K562 (cell line): ENCODE results near the gene STOX1.

Experiments used
- BDP1 ChIP-seq: IDR thresholded peaks from 3 replicates; pipeline ENCODE4 v1.6.1; 2011; ENCODE audit not compliant: insufficient read length, insufficient read depth
- ELF2 ChIP-seq: fragments of 250-450 bp; sonication (Bioruptor Pico); IDR thresholded peaks from 2 replicates; pipeline ENCODE4 v1.5.0; 2021; ENCODE audit warnings: mild to moderate bottlenecking
- HNRNPH1 ChIP-seq: fragments of 200-400 bp; formaldehyde crosslinking; optimal IDR thresholded peaks from 2 replicates; pipeline ENCODE3; 2017; ENCODE audit warnings: low read depth, mild to moderate bottlenecking, low read length, moderate library complexity
- NFATC3 ChIP-seq: fragments of 450-650 bp; IDR thresholded peaks from 2 replicates; pipeline ENCODE4 v1.6.1; 2017; ENCODE audit warnings: mild to moderate bottlenecking
- POLR2AphosphoS5 ChIP-seq: IDR thresholded peaks from 2 replicates; pipeline ENCODE4 v1.6.1; 2011; ENCODE audit warnings: mild to moderate bottlenecking, low read depth, low read length, moderate library complexity; ENCODE audit not compliant: control insufficient read depth, insufficient read depth
- TEAD4 ChIP-seq, 2 experiments: sonication (generic) in 1 of 2; formaldehyde crosslinking in 1 of 2; IDR thresholded peaks; 2 replicates each; pipeline versions ENCODE4 v1.6.1 to v1.8.0; 2012 to 2022; ENCODE audit warnings: borderline replicate concordance in 1 of 2, inconsistent platforms in 1 of 2, low read length in 1 of 2, mild to moderate bottlenecking in 1 of 2, missing genetic modification reagents in 1 of 2
- ZNF174 ChIP-seq: fragments of 250-450 bp; sonication (Bioruptor Pico); IDR thresholded peaks from 2 replicates; pipeline ENCODE4 v1.4.0; 2020; ENCODE audit warnings: mild to moderate bottlenecking
- TF ChIP-seq, protein P1 (sequence below), 3 experiments: IDR thresholded peaks in 2 of 3; conservative IDR thresholded peaks in 1 of 3; 2 replicates each; pipeline ENCODE4 v1.5.1; 2011 to 2012; ENCODE audit warnings: low read length in 3 of 3, mild to moderate bottlenecking in 3 of 3, control low read depth in 2 of 3, improper control_type of control experiment in 1 of 3, inconsistent platforms in 1 of 3, low read depth in 1 of 3, mixed read lengths in 1 of 3, moderate library complexity in 1 of 3; ENCODE audit not compliant: insufficient read depth in 2 of 3
- TF ChIP-seq, protein P2 (sequence below): sonication (generic); formaldehyde crosslinking; IDR thresholded peaks from 2 replicates; pipeline ENCODE4 v1.8.0; 2022; ENCODE audit warnings: mild to moderate bottlenecking, missing genetic modification reagents

DNA sequence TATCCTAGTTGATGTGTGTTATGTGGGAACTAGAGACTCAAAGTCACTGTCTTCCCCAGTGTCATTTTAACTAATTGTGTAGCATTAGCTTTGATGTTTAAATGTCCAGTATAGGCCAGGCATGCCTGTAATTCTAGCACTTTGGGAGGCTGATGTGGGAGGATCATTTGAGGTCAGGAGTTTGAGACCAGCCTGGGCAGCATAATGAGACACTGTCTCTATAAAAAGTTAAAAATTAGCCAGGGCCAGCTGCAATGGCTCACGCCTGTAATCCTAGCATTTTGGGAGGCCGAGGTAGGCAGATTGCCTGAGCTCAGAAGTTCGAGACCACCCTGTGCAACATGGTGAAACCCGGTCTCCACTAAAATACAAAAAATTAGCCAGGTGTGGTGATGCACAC, 98.2 kb downstream of the STOX1 start:
- no peak for TF ChIP-seq NFATC3
- no peak for TF ChIP-seq HNRNPH1
- TF ChIP-seq, protein P1, sequence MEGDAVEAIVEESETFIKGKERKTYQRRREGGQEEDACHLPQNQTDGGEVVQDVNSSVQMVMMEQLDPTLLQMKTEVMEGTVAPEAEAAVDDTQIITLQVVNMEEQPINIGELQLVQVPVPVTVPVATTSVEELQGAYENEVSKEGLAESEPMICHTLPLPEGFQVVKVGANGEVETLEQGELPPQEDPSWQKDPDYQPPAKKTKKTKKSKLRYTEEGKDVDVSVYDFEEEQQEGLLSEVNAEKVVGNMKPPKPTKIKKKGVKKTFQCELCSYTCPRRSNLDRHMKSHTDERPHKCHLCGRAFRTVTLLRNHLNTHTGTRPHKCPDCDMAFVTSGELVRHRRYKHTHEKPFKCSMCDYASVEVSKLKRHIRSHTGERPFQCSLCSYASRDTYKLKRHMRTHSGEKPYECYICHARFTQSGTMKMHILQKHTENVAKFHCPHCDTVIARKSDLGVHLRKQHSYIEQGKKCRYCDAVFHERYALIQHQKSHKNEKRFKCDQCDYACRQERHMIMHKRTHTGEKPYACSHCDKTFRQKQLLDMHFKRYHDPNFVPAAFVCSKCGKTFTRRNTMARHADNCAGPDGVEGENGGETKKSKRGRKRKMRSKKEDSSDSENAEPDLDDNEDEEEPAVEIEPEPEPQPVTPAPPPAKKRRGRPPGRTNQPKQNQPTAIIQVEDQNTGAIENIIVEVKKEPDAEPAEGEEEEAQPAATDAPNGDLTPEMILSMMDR (IDR thresholded peaks at IDR 0.05 in 2 of 3, conservative IDR thresholded peaks at IDR 0.05 in 1 of 3; ENCODE audit: insufficient read depth in 2 of 3, low read depth in 1 of 3, low read length in 3 of 3), result no peak
- no peak for TF ChIP-seq ZNF174
- TF ChIP-seq, protein P2, sequence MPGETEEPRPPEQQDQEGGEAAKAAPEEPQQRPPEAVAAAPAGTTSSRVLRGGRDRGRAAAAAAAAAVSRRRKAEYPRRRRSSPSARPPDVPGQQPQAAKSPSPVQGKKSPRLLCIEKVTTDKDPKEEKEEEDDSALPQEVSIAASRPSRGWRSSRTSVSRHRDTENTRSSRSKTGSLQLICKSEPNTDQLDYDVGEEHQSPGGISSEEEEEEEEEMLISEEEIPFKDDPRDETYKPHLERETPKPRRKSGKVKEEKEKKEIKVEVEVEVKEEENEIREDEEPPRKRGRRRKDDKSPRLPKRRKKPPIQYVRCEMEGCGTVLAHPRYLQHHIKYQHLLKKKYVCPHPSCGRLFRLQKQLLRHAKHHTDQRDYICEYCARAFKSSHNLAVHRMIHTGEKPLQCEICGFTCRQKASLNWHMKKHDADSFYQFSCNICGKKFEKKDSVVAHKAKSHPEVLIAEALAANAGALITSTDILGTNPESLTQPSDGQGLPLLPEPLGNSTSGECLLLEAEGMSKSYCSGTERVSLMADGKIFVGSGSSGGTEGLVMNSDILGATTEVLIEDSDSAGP (CRISPR knock-in tag), result no peak
- no peak for TF ChIP-seq TEAD4 (IDR thresholded peaks at IDR 0.05; ENCODE audit: low read length)
- TF ChIP-seq TEAD4 (CRISPR knock-in tag; IDR thresholded peaks at IDR 0.05; ENCODE audit: borderline replicate concordance), result no peak
- TF ChIP-seq ELF2 (CRISPR knock-in tag), result no peak
- no peak for TF ChIP-seq POLR2AphosphoS5
- no peak for TF ChIP-seq BDP1
